Measurements from ENCODE around the gene DDA1. TPM values are rescaled to one million over a fixed set of nuclear protein-coding genes. Genes with fewer than 3 reads are reported as not detected.

DDA1 gene
- total and polyA plus RNA-seq, 9 of the 15 experiments (the other 6 are each of a cell fraction or from before 2014, with no cell fraction given): 1.4 to 83.8 (median 33.8) TPM

GRCh38 chr19:17292301-17293074 is 16.9 kb upstream of the DDA1 start (continued):
- TF ChIP-seq ZBTB9 (CRISPR knock-in tag; IDR thresholded peaks at IDR 0.05) (no peak), CCAR2 (IDR thresholded peaks at IDR 0.05; ENCODE audit: low read depth, low read length) (no peak), MEF2D (tag; conservative IDR thresholded peaks at IDR 0.05; ENCODE audit: low read depth) (no peak), BRD9 (IDR thresholded peaks at IDR 0.05; ENCODE audit: low read depth, partially characterized antibody) (peak; percentile 90), BMI1 (IDR thresholded peaks at IDR 0.05; ENCODE audit: low read length) (no peak), ZBTB33 (CRISPR knock-in tag; IDR thresholded peaks at IDR 0.05) (no peak), NFE2L1 (tag; IDR thresholded peaks at IDR 0.05; ENCODE audit: borderline replicate concordance, low read depth) (no peak), DIDO1 (tag; IDR thresholded peaks at IDR 0.05; ENCODE audit: low read depth) (no peak), ZFP91 (CRISPR knock-in tag; IDR thresholded peaks at IDR 0.05) (no peak), KLF16 (IDR thresholded peaks at IDR 0.05) (no peak), RBBP5 (IDR thresholded peaks at IDR 0.05; ENCODE audit: borderline replicate concordance, insufficient read depth, low read length, poor library complexity, severe bottlenecking) (no peak)
- TF ChIP-seq, protein P1, sequence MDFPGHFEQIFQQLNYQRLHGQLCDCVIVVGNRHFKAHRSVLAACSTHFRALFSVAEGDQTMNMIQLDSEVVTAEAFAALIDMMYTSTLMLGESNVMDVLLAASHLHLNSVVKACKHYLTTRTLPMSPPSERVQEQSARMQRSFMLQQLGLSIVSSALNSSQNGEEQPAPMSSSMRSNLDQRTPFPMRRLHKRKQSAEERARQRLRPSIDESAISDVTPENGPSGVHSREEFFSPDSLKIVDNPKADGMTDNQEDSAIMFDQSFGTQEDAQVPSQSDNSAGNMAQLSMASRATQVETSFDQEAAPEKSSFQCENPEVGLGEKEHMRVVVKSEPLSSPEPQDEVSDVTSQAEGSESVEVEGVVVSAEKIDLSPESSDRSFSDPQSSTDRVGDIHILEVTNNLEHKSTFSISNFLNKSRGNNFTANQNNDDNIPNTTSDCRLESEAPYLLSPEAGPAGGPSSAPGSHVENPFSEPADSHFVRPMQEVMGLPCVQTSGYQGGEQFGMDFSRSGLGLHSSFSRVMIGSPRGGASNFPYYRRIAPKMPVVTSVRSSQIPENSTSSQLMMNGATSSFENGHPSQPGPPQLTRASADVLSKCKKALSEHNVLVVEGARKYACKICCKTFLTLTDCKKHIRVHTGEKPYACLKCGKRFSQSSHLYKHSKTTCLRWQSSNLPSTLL (IDR thresholded peaks at IDR 0.05): no peak
- TF ChIP-seq, protein P2, sequence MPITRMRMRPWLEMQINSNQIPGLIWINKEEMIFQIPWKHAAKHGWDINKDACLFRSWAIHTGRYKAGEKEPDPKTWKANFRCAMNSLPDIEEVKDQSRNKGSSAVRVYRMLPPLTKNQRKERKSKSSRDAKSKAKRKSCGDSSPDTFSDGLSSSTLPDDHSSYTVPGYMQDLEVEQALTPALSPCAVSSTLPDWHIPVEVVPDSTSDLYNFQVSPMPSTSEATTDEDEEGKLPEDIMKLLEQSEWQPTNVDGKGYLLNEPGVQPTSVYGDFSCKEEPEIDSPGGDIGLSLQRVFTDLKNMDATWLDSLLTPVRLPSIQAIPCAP (CRISPR knock-in tag; IDR thresholded peaks at IDR 0.05; ENCODE audit: borderline replicate concordance): no peak
- TF ChIP-seq, protein P3, sequence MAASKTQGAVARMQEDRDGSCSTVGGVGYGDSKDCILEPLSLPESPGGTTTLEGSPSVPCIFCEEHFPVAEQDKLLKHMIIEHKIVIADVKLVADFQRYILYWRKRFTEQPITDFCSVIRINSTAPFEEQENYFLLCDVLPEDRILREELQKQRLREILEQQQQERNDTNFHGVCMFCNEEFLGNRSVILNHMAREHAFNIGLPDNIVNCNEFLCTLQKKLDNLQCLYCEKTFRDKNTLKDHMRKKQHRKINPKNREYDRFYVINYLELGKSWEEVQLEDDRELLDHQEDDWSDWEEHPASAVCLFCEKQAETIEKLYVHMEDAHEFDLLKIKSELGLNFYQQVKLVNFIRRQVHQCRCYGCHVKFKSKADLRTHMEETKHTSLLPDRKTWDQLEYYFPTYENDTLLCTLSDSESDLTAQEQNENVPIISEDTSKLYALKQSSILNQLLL (CRISPR knock-in tag; IDR thresholded peaks at IDR 0.05; ENCODE audit: borderline replicate concordance): no peak

Data from K562 (cell line).